Fibroblast of villous mesenchyme (primary cell): ENCODE measurements around the gene PLA2R1. TPM values are rescaled to one million over a fixed set of nuclear protein-coding genes. Genes with fewer than 3 reads are reported as not detected.

ENCODE experiments used
- DNase-seq: peaks from one replicate; pipeline ENCODE4 v3.0.0-alpha.2; 2010; ENCODE audit warnings: low read depth
- H3K4me3 ChIP-seq: 2 replicates; pipeline ENCODE4 v1.5.1; 2011; ENCODE audit warnings: low read depth, mild to moderate bottlenecking, low read length
- total RNA-seq: library from RNA; depleted of rRNA; stranded (reverse); fragments of >200 nt; gene quantifications from 2 replicates; pipeline ENCODE4 v1.2.3, GENCODE V29; 2012
- TF ChIP-seq, protein P1 (sequence below): IDR thresholded peaks from 2 replicates; pipeline ENCODE4 v1.5.1; 2012; ENCODE audit warnings: low read depth, mild to moderate bottlenecking, low read length; ENCODE audit not compliant: insufficient read depth

PLA2R1 gene
- total RNA-seq, 1 donor = 13.0 TPM

- TF ChIP-seq, protein P1, sequence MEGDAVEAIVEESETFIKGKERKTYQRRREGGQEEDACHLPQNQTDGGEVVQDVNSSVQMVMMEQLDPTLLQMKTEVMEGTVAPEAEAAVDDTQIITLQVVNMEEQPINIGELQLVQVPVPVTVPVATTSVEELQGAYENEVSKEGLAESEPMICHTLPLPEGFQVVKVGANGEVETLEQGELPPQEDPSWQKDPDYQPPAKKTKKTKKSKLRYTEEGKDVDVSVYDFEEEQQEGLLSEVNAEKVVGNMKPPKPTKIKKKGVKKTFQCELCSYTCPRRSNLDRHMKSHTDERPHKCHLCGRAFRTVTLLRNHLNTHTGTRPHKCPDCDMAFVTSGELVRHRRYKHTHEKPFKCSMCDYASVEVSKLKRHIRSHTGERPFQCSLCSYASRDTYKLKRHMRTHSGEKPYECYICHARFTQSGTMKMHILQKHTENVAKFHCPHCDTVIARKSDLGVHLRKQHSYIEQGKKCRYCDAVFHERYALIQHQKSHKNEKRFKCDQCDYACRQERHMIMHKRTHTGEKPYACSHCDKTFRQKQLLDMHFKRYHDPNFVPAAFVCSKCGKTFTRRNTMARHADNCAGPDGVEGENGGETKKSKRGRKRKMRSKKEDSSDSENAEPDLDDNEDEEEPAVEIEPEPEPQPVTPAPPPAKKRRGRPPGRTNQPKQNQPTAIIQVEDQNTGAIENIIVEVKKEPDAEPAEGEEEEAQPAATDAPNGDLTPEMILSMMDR = no peak
- no peak overlapping the region for H3K4me3 ChIP-seq
- DNase-seq = no peak
These were observed 164.0 kb downstream of the PLA2R1 start for GRCh38 chr2:159898441-159898840.

DNA sequence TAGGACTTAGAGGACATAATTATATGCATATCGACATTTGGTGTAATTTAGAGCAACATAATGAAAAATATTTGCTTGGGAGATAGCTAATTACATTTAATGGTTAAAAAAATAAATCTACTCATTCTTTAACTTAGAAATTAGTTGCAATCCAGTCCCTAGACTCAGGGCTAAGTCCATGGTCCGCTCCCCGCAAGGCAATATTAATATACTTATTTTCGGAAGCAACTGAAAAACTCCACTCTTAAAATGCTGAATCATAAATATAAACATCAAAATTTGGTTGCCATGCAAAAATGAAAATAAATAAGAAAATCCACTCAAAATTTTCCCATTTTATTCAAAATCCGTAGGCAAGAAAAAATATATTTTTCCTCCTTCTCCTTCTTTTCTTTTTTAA, 164.7 kb downstream of the PLA2R1 start:
- DNase-seq = no peak
- TF ChIP-seq, protein P1 = no peak

GRCh38 chr2:159897081-159897480, 165.3 kb downstream of the PLA2R1 start:
- TF ChIP-seq, protein P1 = no peak
- no peak for DNase-seq
- no peak overlapping the region for H3K4me3 ChIP-seq

More for the DNA sequence above, 164.7 kb downstream of the PLA2R1 start:
- H3K4me3 ChIP-seq = no peak overlapping the region

DNA sequence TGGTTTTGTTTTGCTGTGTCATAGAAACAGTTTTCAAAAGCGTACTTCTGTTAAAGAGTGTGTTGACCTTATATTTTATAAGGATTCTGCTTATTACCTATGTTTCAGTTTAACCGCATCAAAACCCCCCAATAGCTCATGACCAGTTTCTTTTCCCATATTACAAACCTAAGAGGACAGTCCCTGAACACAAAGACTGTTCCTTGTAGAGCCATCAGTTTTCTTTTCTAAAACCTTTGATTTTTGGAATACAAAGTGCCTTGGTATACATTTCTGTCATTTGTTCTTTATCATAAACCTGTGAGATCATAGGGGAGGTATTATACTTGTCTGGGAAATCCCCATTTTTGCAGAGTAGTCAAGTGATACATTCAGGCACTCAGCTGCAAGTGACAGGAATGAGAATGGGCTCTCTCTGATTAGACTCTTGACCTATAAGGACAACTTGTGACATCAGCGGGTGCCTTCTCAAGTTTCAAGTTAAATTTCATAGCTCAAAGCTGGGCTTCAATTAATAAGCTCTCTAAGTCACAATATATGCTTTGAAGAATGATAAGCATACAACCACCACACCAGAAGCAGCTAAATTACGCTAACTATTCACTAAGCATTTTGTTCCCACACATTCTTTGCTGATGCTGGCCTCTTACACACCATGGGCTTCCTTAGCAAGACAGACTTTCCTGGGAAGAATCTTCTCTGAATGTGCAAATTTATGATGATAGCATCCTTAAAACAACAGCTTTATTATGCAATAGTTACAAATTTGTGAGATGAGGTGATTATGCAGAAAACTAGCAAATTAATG, 167.0 kb downstream of the PLA2R1 start:
- TF ChIP-seq, protein P1 = no peak
- H3K4me3 ChIP-seq = no peak overlapping the region
- peak; percentile 45 for DNase-seq

GRCh38 chr2:159894145-159894838, 168.1 kb downstream of the PLA2R1 start:
- TF ChIP-seq, protein P1 = no peak
- no peak for DNase-seq
- no peak overlapping the region for H3K4me3 ChIP-seq

GRCh38 chr2:159892990-159893810, 169.2 kb downstream of the PLA2R1 start:
- TF ChIP-seq, protein P1 = no peak
- no peak for DNase-seq
- H3K4me3 ChIP-seq = no peak overlapping the region
